B cell (primary cell): ENCODE data around the gene EYS. TPM values are rescaled to one million over a fixed set of nuclear protein-coding genes. Genes with fewer than 3 reads are reported as not detected.

Source experiments
- ATAC-seq: fragments of 200-7000 bp; cut with Tn5 transposase; one replicate; pipeline ENCODE4 v1.10.0; 2021; ENCODE audit warnings: low read depth, mild to moderate bottlenecking, moderate number of reproducible peaks, moderate library complexity
- CTCF ChIA-PET: fragments of 350-600 bp; sonication (Branson Sonifier 250); formaldehyde crosslinking; loops from one replicate; lab custom pipeline; 2021; ENCODE audit warnings: antibody characterized with exemption, inconsistent platforms; lab: Charles Lee
- POLR2A ChIA-PET: fragments of 350-600 bp; sonication (Branson Sonifier 250); formaldehyde crosslinking; loops from one replicate; lab custom pipeline; 2021; ENCODE audit warnings: antibody characterized with exemption; lab: Charles Lee
- DNase-seq: peaks from one replicate; pipeline ENCODE4 v3.0.0; 2013
- H2AFZ ChIP-seq: 2 replicates; pipeline ENCODE4 v1.6.1; 2012; ENCODE audit warnings: mild to moderate bottlenecking, low read depth, low read length; ENCODE audit not compliant: insufficient read depth, poor library complexity, severe bottlenecking
- H3K27ac ChIP-seq, 2 donors: 1 replicate in 1 of 2; 2 replicates in 1 of 2; pipeline ENCODE4 v1.5.1; 2012 to 2013; ENCODE audit warnings: low read length in 2 of 2, mild to moderate bottlenecking in 2 of 2, moderate library complexity in 1 of 2
- H3K27me3 ChIP-seq, 4 experiments: fragments of 200-600 bp in 1 of 4; sonication (generic) in 1 of 4; replicated peaks in 1 of 4; 1 replicate in 2 of 4; 2 replicates in 2 of 4; pipeline versions ENCODE4 v1.6.1 to v1.7.0; 2013 to 2016; ENCODE audit warnings: low read length in 3 of 4, mild to moderate bottlenecking in 2 of 4, mixed read lengths in 1 of 4, moderate library complexity in 1 of 4; ENCODE audit not compliant: insufficient read depth in 4 of 4, control insufficient read depth in 3 of 4; ENCODE audit errors: control extremely low read depth in 1 of 4
- H3K36me3 ChIP-seq, 2 experiments: replicated peaks in 1 of 2; 1 replicate in 1 of 2; 2 replicates in 1 of 2; pipeline versions ENCODE4 v1.6.1 to v1.7.1; 2013; ENCODE audit warnings: low read length in 1 of 2; ENCODE audit not compliant: insufficient read depth in 2 of 2, control insufficient read depth in 1 of 2; ENCODE audit errors: control extremely low read depth in 1 of 2, extremely low read depth in 1 of 2
- H3K4me1 ChIP-seq, 2 donors: fragments of 200-600 bp in 1 of 2; sonication (generic) in 1 of 2; 1 replicate in 1 of 2; 2 replicates in 1 of 2; pipeline versions ENCODE4 v1.5.1 to v1.6.1; 2013 to 2017; ENCODE audit warnings: low read length in 2 of 2; ENCODE audit not compliant: control insufficient read depth in 2 of 2, insufficient read depth in 2 of 2
- H3K4me2 ChIP-seq: replicated peaks from 2 replicates; pipeline ENCODE3; 2012; ENCODE audit warnings: mild to moderate bottlenecking, low read depth, low read length; ENCODE audit not compliant: poor library complexity, severe bottlenecking
- H3K4me3 ChIP-seq, 5 experiments: fragments of 200-600 bp in 1 of 5; sonication (generic) in 1 of 5; 1 replicate in 3 of 5; 2 replicates in 2 of 5; pipeline versions ENCODE4 v1.5.1 to v1.7.0; 2011 to 2016; ENCODE audit warnings: low read length in 4 of 5, mild to moderate bottlenecking in 4 of 5, low read depth in 2 of 5, control low read depth in 1 of 5, moderate library complexity in 1 of 5; ENCODE audit not compliant: insufficient read depth in 1 of 5; ENCODE audit errors: control extremely low read depth in 1 of 5, extremely low read depth in 1 of 5
- H3K79me2 ChIP-seq: fragments of 200-600 bp; sonication (generic); one replicate; pipeline ENCODE4 v1.6.0; 2016; ENCODE audit warnings: low read length; ENCODE audit not compliant: control insufficient read depth, insufficient read depth
- H3K9ac ChIP-seq: fragments of 200-600 bp; sonication (generic); 2 replicates; pipeline ENCODE4 v1.6.1; 2017; ENCODE audit warnings: mild to moderate bottlenecking, low read length, moderate library complexity
- H3K9me3 ChIP-seq, 3 donors: one replicate each; pipeline versions ENCODE4 v1.6.1 to v1.7.1; 2013; ENCODE audit warnings: low read length in 2 of 3; ENCODE audit not compliant: control insufficient read depth in 2 of 3, insufficient read depth in 1 of 3; ENCODE audit errors: control extremely low read depth in 1 of 3
- H4K20me1 ChIP-seq: 2 replicates; pipeline ENCODE4 v1.6.0; 2012; ENCODE audit warnings: mild to moderate bottlenecking, low read length; ENCODE audit not compliant: insufficient read depth, control insufficient read depth, poor library complexity, severe bottlenecking
- H3K27ac Mint-ChIP-seq: one replicate; pipeline ENCODE4 v1.8.0; 2021; ENCODE audit warnings: mixed read lengths
- H3K27me3 Mint-ChIP-seq: one replicate; pipeline ENCODE4 v1.8.0; 2021; ENCODE audit warnings: mixed read lengths
- H3K4me1 Mint-ChIP-seq: one replicate; pipeline ENCODE4 v1.8.0; 2021; ENCODE audit warnings: mixed read lengths
- H3K4me3 Mint-ChIP-seq: one replicate; pipeline ENCODE4 v1.8.0; 2021; ENCODE audit warnings: mixed read lengths
- H3K9me3 Mint-ChIP-seq: one replicate; pipeline ENCODE4 v1.8.0; 2022; ENCODE audit warnings: mixed read lengths; ENCODE audit not compliant: insufficient read depth
- CTCF ChIP-seq: fragments of 200-600 bp; IDR thresholded peaks from one replicate; pipeline ENCODE4 v1.8.0; 2022; ENCODE audit warnings: antibody characterized with exemption, mild to moderate bottlenecking
- EZH2 ChIP-seq: IDR thresholded peaks from 2 replicates; pipeline ENCODE4 v1.6.1; 2012; ENCODE audit warnings: borderline replicate concordance, low read depth, mild to moderate bottlenecking, moderate library complexity, low read length; ENCODE audit not compliant: insufficient read depth, poor library complexity, severe bottlenecking
- WGBS: methylation state at CpG from one replicate; pipeline ENCODE4 v1.1.5; 2013; ENCODE audit warnings: missing lambda C conversion rate; ENCODE audit not compliant: insufficient coverage; 5-methylcytosine and 5-hydroxymethylcytosine counted together
- intact Hi-C: fragments of 100-400 bp; cut with micrococcal nuclease; formaldehyde crosslinking; loops from one replicate; pipeline ENCODE4 v1.10.0; 2022
- polyA plus RNA-seq: library from polyadenylated mRNA; depleted of rRNA; stranded (reverse); fragments of >200 nt; gene quantifications from 2 replicates; pipeline ENCODE4 v1.2.3, GENCODE V29; 2012
- total RNA-seq, 2 donors: library from RNA; stranded (reverse); fragments of 120-200 nt in 1 of 2; gene quantifications; 1 replicate in 1 of 2; 2 replicates in 1 of 2; pipeline versions ENCODE4 v1.2.3 to v1.2.4, GENCODE V29; 2013 to 2022

The EYS gene
- total and polyA plus RNA-seq, 2 donors (not counting 1 experiment from before 2014, with no cell fraction given): not detected

- Mint-ChIP-seq H3K27me3 (no peaks in the 10 kb centered on the region), H3K27ac (no peak overlapping the region), H3K9me3 (peaks cover 2% of the 10 kb centered on the region), H3K4me3 (no peak overlapping the region), H3K4me1 (no peaks in the 10 kb centered on the region)
- Histone ChIP-seq H4K20me1 (no peaks in the 10 kb centered on the region), H2AFZ (no peak overlapping the region), H3K4me3 (no peak overlapping the region), H3K9ac (no peak overlapping the region), H3K79me2 (no peaks in the 10 kb centered on the region), H3K27me3 (no peaks in the 10 kb centered on the region), H3K4me1 (no peaks in the 10 kb centered on the region), H3K9me3 (no peaks in the 10 kb centered on the region), H3K36me3 (no peaks in the 10 kb centered on the region), H3K27ac (no peak overlapping the region), H3K4me2 (no peak overlapping the region)
- no peak for DNase-seq
- 83% methylated on average over 1 of the region's 4 CpGs for WGBS
- ChIA-PET CTCF (no interaction called here), POLR2A (no interaction called here)
- ATAC-seq: no peak
- intact Hi-C loops: no loop called here
- TF ChIP-seq CTCF (no peak), EZH2 (no peak)
These were observed 721.3 kb downstream of the EYS start for GRCh38 chr6:64985726-64986125.

GRCh38 chr6:64984948-64985347, 722.1 kb downstream of the EYS start:
- ATAC-seq (no peak), DNase-seq (no peak)
- no CpG with 5 or more reads among the region's 1 CpG for WGBS
- Histone ChIP-seq H3K9ac (no peak overlapping the region), H3K4me2 (no peak overlapping the region), H3K4me3 (no peak overlapping the region), H3K27me3 (no peaks in the 10 kb centered on the region), H3K9me3 (no peaks in the 10 kb centered on the region), H3K79me2 (no peaks in the 10 kb centered on the region), H4K20me1 (no peaks in the 10 kb centered on the region), H3K36me3 (no peaks in the 10 kb centered on the region), H3K4me1 (no peaks in the 10 kb centered on the region), H3K27ac (no peak overlapping the region), H2AFZ (no peak overlapping the region)
- Mint-ChIP-seq H3K4me1 (no peaks in the 10 kb centered on the region), H3K27me3 (no peaks in the 10 kb centered on the region), H3K4me3 (no peak overlapping the region), H3K9me3 (peaks cover 2% of the 10 kb centered on the region), H3K27ac (no peak overlapping the region)
- no peak for TF ChIP-seq CTCF
- TF ChIP-seq EZH2: no peak
- ChIA-PET CTCF (no interaction called here), POLR2A (no interaction called here)
- intact Hi-C loops: no loop called here
